AML-193 (cell line): ENCODE data around the gene SAT2.
"Not testable (repeated sequence)": the region's sequence is repeated elsewhere in the genome, so short reads cannot be mapped to it uniquely, and the experiment has no call there.

ENCODE experiments used
- DNase-seq, 2 experiments: peaks; one replicate each; lab custom pipeline; 2025; lab: John Stamatoyannopoulos, UW

Gene SAT2

DNA sequence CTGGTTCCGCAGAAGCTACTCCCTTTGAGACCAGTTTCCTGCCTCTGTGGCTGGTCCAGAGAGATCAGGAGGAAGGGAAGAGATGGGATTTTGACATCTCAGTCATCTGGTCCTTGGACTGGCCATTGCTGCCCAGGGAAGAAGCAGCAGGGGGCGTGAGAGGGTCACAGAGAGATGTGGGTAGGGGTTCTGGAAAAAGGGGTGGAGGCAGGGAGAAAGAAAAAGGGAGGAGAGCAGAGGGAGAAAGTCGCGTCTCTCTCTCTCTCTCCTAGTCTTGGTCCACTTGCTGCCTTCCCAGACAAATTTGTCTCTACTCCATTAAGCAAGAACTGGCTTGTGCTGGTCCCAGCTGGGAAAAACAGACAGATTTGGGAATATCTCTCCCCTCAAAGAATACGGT, 6.8 kb upstream of the SAT2 start:
- DNase-seq: peak in 1 of 2 experiments; percentile 2

DNA sequence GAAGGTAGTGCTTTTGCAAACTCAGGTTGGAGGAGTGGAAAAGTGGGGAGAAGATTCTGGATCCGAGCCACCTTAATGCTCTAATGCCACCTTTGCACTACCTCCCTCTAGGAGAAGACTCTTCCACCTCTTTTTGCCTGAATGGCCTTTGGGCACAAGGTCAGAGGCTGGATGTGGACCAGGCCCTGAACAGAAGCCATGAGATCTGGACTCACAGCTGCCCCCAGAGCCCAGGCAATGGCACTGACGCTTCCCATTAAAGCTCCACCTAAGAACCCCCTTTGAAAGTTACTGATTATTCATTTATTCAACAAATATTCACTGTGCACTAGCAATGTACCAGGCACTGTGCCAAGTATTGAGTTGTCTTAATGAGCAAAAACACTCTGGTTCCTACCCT, 5.5 kb upstream of the SAT2 start:
- DNase-seq: no peak

DNA sequence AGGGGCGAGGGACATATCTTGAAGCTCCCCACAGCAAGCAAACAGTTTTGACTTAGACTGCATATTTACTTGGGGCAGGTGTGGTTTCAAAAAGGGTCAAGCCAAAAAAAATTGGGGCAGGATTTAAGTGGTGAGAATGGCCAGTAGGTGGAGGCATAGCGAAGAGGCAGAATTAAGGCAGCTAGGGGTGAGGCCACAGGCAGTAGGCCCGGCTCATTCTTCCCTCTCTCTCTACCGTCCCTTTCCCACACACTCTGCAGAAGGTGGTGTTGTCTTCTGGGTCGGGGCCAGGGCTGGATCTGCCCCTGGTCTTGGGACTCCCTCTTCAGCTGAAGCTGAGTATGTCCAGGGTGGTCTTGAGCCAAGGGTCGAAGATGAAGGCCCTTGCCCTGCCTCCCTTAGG, 4.9 kb upstream of the SAT2 start:
- DNase-seq: peak; percentile 43 to 47

DNA sequence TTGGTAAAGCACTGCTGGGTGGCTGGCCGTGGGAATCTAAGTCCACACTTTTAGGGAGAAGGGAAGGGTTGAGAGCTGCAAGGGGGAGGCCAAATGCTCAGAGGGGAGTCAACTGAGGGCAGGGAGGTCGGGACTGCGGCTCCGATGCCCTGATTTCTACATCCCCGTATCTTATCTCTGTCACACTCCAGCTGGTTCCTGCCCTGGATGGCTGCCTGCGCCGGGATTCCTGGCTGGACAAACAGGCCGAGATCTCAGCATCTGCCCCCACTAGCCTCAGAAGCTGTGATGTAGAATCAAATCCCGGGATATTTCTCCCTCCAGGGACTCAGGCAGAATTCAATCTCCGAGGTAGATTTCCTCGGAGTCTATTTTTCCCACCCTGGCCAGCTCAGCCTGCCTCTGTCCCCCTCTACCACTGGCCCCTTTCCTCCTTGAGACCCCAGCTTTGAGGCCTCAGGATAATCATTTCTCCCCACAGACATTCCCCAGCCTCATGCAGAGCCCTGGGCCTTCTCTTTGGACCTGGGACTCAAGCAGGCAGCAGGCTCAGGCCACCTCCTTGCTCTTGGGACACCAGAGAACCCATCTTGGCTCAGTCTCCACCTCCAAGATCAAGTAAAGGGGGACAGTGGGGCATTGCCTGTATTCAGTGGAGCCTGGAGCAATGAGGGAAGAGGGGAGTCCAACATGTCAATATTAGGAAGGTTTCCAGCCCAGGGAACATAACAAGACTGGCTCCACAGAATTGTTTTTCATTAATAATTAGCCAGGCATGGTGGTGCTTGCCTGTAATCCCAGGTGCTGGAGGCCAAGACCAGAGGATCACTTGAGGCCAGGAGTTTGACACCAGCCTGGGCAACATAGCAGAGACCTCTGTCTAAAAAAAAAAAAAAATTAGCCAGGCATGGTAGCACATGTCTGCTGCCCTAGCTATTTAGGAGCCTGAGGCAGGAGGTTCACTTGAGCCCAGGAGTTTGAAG, 4.1 kb upstream of the SAT2 start:
- no peak for DNase-seq

DNA sequence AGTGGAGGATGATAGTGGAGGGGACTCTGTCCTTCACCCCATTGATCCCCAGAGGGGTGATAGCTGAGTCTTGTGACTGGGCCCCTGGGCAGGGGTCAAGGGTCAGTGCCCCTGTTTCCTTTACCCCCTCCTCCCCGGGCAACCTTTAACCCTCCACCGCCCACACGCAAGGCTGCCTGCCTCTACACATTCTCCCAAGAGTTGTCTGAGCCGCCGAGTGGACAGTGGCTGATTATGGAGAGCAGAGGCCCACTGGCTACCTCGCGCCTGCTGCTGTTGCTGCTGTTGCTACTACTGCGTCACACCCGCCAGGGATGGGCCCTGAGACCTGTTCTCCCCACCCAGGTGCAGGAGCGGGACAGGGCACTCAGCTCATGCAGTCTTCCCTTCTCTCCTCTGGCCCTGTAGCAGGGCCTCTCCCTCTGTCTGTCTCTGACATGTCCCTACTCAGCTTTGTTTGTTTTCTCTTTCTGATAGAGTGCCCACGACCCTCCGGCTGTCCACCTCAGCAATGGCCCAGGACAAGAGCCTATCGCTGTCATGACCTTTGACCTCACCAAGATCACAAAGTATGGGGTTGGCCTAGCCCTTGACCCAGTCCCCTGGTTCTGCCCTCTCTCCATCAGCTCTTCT, 2.4 kb upstream of the SAT2 start, which contains the start of gene SHBG:
SHBG (plus strand) TSS at position 197 of the 633 bp plus-strand sequence; CDS start at position 235, 38 bp downstream.
- no peak for DNase-seq

DNA sequence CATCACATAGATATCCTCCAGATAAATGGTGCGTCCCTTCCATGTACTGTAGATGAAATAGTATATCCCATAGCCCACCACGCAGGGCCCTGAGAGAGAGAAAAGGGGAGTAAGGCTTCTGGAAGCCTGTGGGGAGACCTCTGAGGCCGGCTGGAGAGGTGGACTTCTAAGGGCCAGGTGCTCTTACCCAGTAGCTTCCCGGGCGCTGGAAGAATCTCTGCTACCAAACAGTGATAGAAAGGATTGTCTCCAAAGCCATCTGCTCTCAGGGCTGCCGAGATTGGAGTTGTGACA, 718 bp downstream of the SAT2 start:
- no peak for DNase-seq

DNA sequence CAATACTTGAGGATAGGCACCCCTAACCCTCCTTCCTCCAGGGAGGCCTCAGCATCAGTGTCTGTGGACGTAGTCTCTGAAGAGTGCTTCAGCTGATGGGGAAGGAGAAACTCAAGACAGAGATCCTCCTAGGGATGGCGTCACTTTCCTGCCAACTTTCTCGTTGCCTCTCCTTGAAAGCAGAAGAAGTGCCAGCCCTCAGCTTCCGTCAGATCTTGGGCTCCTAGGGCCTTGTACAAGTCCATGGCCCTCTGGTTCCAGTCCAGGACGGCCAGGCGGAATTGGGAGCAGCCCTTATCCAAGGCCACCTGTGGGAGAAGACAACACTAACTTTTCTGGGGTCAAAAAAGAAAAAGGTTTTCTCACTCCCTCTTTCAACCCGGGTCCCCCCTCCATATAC, 1.3 kb downstream of the SAT2 start:
- no peak for DNase-seq

DNA sequence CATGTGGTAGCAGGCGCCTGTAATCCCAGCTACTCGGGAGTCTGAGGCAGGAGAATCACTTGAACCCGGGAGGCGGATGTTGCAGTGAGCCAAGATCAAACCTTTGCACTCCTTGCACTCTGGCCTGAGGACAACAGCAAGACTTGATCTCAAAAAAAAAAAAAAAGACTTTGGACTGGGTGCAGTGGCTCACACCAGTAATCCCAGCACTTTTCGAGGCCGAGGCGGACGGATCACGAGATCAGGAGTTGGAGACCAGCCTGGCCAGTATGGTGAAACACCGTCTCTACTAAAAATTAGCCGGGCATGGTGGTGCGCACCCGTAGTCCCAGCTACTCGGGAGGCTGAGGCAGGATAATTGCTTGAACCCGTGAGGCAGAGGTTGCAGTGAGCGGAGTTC, 1.9 kb downstream of the SAT2 start:
- not testable (repeated sequence) for DNase-seq

DNA sequence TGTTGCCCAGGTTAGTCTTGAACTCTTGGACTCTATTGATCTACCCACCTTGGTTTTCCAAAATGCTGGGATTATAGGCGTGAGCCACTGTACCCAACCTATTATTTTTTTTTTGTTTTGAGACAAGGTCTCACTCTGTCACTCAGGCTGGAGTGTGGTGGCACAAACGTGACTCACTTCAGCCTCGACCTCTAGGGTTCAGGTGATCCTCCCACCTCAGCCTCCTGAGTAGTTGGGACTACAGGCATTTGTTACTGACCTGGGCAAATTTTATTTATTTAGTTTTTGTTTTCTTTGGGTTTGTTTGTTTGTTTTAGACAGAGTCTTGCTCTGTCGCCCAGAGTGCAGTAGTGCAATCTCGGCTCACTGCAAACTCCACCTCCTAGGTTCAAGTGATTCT, 4.0 kb downstream of the SAT2 start:
- DNase-seq: no peak

DNA sequence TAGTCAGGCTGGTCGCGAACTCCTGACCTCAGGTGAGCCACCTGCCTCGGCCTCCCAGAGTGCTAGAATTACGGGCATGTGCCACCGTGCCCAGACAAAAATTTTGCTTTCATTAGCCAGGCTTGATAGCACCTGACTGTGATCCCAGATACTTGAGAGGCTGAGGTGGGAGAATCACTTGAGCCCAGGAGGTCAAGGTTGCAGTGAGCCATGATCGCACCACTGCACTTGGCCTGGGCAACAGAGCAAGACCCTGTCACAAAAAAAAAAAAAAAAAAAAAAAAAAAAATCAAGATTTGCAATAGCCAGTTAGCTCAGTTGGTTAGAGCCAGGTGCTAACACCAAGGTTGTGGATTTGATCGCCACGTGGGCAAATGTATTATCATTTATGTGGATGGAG, 6.8 kb downstream of the SAT2 start:
- DNase-seq: no peak

DNA sequence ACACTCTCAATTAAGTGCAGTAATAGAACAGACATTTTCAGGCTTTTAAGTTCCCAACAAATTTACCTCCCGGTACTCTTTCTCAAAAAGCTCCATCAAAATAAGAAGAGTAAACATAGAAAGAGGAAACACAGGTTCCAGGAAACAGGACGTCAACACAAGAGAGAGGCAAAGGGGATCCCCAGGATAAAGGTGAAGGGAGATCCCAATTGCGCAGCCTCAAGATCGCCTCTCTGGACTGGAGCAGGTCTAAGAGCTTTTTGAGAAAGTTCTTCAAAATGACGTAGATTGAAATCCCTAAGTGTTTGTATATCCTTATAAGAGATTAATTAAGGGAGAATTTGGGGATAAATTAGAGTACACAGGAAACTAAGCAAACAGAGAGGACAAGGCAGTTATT, 9.0 kb downstream of the SAT2 start:
- DNase-seq: no peak

DNA sequence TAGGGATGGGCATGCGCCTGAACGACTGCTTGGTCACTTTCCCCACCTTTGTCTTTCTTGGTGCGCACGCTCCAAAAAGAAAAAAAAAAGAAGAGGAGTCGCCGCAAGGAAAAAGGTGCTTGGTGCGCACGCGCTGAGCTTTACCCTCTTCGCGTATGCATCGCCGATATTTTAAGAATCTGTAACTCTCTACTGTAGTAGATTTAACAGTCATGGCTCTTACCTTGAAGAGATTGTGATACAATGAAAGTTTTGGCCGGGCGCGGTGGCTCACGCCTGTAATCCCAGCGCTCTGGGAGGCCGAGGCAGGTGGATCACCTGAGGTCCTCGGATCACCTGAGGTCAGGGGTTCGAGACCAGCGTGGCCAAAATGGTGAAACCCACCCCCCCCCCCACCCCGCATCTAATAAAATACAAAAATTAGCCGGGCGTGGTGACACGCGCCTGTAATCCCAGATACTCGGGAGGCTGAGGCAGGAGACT, 12.3 kb downstream of the SAT2 start:
- DNase-seq: no peak

DNA sequence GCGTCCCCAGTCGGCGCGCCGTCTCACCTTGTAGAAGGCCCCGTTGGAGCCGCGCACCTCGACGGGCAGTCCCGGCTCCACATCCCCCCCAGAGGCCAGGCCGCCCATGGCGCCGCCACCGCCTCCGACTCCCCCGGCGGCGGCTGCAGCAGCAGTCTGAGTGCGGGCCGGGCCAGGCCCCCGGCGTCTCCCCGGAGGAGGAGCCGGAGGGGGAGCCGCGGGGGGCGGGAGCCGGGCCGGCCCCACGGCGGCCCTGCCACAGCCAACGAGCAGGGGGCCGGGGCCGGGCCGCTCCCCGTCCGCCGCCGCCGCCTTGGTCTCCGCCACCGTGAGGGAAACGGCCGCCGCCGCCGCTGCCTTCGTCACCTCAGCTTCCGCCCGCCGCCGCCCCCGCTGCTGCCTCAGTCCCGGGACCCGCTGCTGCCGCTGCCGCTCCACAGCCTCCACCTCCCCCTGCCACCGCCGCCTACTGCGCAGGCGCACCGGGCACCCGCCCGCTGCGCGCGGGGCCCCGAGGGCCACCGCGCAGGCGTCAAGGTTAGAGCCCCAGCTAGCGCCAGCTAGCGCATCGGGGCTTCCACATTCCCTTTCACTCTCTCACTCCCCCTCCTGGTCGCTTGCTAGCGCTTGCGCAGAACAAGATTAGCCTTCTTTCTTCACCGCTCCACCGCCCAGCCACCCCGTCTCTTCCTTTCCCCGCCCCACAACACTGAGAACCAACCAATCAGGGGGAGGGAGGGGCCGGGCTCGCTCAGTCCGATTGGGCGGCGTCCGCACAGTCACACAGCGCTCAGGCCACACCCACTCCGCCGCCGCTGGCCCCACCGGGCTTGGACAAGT, 13.0 kb downstream of the SAT2 start, which contains the start of gene FXR2:
FXR2 (minus strand) TSS at position 473 of the 840 bp plus-strand sequence; CDS start at position 108, 365 bp downstream.
- peak; percentile 92 for DNase-seq

DNA sequence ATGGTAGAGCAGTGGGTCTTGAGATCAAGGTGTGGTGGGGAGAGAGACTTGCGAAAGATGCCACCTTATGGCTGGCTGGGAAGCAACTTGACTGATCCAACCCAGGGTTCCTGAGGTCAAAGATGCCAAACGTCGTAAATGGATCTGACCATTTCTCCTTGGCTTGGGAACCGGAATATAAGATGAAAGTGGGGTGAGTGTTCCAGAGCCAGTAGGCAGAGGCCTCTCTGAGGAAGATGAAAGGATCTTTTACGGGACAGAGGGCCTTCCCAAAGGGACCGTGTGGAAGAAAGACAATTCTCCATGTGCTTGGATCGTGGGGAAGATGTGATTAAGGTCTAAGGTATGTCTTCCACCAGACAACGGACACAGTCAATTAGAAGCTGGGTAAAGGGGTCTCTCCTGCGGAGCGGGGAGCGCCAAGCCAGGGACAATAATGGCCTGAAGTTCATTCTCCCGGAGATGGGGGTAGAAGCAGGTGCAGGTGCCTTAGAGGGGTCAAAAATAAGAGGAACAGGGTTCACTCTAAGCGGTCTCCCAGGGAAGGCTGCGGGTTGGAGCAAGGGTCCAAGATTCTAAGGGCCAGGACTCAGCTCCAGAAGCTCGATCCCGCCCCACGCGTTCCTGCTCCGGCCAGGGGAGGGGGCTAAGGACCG, 13.7 kb downstream of the SAT2 start:
- DNase-seq: no peak

DNA sequence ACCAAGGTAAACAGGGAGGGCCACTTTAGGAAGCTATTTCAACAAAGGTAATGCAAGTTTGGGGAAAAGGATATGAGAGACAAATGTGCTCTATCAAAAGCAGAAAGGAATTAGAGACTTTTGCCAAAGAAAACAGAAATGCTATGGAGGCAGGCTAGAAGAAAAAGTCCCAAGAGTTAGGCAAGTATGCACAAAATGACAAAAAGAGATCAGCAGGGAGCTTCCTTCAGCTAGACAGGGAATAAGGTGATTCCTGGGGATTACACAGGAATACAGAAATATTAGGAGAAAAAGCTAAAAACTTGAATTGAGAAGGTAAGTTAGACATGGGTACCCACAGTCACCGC, 15.4 kb downstream of the SAT2 start:
- no peak for DNase-seq

DNA sequence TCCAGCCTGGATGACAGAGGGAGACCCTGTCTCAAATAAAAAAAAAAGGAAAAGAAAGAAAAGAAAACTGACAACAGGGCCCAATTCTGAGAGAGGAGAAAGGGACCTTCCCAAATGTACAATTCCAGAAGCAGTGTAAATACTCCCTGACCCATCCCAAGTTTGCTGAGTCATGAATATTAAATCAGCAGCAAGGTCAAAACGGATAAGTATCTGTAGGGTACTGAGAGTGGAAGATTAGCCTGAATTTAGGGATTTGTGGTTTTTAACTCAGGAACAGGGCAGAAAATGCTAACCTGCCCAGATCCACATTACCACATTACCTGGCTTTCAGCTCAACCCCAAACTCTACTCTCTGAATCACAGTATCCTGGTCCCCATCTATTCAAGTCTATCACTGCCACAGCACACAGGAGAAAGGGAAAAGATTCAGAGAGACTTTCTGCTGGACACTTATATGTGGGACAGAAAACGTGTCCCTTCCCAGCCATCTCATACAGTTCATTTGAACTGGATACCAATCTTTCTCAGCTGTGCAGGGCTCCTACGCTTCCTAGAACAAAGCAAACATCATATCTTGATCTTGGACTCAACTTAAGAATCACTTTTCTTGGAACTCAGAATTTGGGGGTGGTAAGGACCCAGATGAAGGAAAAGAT, 15.9 kb downstream of the SAT2 start:
- DNase-seq: no peak

DNA sequence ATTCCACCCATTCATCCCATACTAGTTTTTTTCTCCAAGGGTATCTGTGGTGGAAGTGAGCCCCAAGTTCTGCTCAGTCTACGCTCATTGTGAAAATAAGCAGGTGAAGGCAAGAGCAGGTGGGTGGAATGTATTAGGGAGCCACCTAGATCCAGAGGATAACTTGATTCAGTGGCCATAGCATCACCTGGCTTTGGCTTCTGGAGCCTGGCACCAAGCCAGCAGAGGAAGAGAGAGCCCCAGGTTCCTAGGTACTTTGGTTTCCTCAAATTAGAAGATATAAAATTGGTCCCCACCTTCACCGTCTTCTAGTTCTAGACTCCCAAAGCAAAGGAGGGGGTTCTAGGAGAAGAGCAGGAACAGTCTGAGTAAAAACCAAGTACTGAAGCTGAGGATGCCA, 17.0 kb downstream of the SAT2 start:
- no peak for DNase-seq

DNA sequence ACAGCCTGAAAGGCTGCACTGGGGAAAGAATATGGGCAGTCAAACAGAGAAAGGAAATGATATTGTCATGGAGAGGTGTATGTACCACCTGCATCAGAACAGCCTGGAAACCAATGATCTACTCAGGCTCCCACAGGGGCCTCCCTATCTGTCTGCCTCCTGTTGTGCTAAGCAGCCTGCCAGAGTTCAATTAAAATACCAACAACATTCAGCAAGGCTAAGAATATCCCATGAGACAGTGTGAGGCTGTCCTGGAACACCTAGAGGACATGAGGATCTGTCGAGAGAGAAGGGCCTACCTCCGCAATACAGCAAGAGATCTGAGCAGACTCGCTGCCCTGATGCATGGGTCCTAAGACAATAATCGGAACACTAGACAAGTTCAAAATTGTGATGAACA, 21.3 kb downstream of the SAT2 start:
- DNase-seq: no peak

DNA sequence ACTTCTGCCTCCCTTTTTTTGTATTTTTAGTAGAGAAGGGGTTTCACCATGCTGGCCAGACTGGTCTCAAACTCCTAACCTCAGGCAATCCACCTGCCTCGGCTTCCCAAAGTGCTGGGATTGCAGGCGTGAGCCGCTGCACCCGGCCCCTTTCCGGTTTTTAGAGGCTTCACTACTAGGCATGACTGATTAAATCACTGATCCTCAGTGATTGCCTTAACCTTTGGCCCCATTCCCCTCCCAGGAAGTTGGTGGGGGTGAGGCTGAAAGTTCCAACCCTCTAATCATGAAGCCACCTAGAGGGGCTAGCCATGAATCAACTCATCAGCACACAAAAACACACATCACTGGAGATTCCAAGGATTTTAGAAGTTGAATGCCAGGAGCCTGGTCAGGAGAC, 30.1 kb downstream of the SAT2 start:
- DNase-seq: not testable (repeated sequence)

DNA sequence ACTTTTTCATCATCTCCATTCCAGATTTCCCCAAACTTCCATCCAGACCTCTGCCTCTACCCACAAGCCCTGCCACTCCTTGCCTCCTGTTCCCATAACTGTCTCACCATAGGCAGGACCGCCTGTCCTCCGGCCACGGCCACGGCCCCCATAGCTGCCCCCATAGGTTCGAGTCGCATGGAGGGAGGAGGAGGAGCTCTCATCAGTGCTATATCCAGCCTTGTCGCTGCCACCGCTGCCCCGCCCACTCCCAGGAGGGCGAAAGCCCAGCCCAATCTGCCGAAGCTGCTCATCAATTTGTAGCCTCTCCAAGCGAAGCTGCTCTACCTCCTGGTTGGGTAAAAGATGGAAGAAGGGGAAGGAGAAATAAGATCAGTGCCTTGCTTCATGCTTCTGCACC, 34.3 kb downstream of the SAT2 start:
- DNase-seq: no peak

DNA sequence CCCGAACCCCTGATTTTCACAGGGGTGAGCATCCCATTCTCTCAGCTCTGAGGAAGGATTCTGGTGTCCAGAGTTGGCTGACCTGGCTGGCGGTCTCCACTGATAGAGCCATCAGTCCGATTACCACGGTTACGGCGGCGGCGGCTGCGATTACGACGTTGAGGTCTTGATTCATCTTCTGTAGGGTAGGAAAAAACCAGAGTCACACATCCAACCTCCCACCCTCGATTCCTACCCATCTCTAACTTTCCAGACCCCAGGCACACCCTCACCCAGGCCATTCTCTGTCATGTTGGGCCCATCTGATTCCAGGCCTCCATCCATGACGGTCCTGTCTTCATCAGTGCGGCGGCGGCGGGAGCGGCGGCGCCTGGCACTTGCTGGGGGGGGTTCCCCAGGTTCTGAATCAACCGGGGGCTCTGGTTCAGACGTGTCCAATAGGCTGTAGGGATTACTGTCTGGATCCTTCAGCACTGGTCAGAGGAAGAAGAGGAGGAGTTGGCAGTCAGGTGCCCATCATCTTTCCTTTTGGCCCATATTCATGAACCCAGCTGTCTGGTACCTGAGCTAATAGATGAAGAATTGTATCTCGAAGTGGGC, 35.1 kb downstream of the SAT2 start:
- DNase-seq: no peak
